GM18951 (cell line): ENCODE results near the gene KRTAP10-3.
"Not testable (repeated sequence)": the region's sequence is repeated elsewhere in the genome, so short reads cannot be mapped to it uniquely, and the experiment has no call there.

Experiments
- POLR2A ChIP-seq: IDR thresholded peaks from 4 replicates; pipeline ENCODE4 v1.6.1; 2011; ENCODE audit warnings: mild to moderate bottlenecking; ENCODE audit not compliant: insufficient read length, insufficient read depth; ENCODE audit errors: extremely low read depth
- in situ Hi-C: fragments of 300-500 bp; cut with MboI; formaldehyde crosslinking; loops from one replicate; pipeline ENCODE4 v1.12.0; 2022; ENCODE audit warnings: low sequenced_read_pairs, mixed read lengths, inconsistent platforms; ENCODE audit not compliant: unreplicated experiment

The KRTAP10-3 gene

DNA sequence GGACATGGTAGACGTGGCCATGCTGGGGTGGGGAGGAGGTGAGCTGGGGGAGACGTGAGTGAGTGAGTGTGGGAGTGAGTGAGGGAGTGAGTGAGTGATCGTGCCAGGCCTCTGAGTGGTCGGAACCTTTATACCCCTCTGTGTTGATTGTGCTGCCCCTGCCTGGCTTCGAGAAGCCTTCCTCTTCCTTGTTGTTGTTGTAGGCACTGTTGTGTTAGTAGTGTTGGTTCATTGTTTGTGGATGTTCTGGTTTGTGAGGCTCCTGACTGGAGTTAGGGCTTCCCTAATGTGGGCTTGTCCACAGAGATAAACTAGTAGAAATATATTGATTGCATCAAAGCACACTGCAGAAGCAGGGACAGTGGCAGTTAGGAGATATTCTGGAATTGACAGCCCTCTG is at the start of gene KRTAP10-3:
Gene KRTAP10-3, minus strand, starts transcription at position 101 of the 400 bp plus-strand sequence. Its CDS starts 80 bp downstream, at position 21.
- no peak for TF ChIP-seq POLR2A
- in situ Hi-C loops: no loop called here

- in situ Hi-C loops: no loop called here
- TF ChIP-seq POLR2A: no peak
These were observed 47.9 kb upstream of the KRTAP10-3 start for GRCh38 chr21:44606495-44606894.

DNA sequence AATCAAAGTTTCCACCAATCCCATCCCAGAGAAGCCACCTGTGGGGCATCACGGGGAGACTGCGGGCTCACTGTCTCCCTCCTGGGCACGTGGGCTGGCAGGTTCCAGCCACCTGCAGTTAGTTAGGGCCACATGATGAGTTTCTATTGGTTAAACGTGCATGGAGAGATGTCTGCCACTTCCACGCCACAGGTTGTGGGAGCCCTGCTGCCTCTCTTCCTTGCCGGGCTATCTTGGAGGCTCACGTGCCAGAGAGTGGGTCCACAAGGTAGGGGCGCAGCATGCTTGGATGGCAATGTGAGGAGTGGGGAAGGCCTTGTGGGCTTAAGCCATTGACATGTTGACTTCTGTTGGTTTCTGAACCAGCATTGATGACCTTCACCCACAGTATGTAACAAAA is 45.3 kb upstream of the KRTAP10-3 start:
- no peak for TF ChIP-seq POLR2A
- in situ Hi-C loops: no loop called here

- in situ Hi-C loops: no loop called here
- TF ChIP-seq POLR2A: no peak
These were observed 44.7 kb upstream of the KRTAP10-3 start for GRCh38 chr21:44603109-44603875.

- no peak for TF ChIP-seq POLR2A
- in situ Hi-C loops: no loop called here
These were observed 43.9 kb upstream of the KRTAP10-3 start for GRCh38 chr21:44602463-44602850.

DNA sequence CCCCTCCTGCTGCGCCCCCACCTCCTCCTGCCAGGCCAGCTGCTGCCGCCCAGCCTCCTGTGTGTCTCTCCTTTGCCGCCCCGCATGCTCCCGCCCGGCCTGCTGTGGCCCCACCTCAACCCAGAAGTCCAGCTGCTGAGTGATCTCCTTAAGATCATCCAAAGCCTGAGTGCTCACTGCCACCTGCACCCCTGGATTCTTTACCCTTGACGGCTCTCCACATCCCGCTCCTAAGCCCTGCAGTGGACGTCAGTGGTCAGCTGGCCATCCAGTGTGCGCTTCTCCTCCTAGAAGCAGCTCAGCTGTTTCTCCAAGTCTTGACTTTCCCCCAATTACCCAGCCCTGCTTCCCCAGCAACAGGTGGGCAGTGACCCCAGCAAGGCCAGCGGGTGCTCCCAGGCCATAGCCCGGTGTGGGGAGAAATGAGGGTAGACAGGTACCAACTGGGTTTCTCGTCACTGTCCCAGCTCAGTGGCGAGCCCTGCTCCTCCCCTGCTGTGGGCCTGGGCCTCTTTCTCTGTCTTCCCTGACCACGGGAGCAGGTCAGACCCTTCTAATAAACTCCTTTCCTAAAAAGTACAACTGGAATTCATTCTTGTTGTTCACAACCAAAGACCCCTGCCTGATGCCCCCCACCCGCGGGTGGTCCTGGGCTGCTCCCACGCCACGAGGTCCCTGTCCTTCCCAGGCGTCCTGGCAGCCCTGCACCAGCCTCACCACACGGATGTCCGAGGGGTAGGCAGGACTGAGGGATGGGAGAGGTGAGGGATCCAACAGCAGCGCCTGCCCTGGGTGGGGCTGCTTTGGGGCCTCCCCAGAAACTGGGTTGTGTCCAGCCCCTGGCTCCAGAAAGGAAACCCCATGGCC is 43.2 kb upstream of the KRTAP10-3 start:
- no peak for TF ChIP-seq POLR2A
- in situ Hi-C loops: no loop called here

DNA sequence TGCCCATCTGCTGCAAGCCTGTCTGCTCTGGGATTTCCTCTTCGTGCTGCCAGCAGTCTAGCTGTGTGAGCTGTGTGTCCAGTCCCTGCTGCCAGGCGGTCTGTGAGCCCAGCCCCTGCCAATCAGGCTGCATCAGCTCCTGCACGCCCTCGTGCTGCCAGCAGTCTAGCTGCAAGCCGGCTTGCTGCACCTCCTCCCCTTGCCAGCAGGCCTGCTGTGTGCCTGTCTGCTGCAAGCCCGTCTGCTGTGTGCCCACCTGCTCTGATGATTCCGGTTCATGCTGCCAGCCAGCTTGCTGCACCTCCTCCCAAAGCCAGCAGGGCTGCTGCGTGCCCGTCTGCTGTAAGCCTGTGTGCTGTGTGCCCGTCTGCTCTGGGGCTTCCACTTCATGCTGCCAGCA is 42.5 kb upstream of the KRTAP10-3 start:
- in situ Hi-C loops: not testable (repeated sequence)

- in situ Hi-C loops: not testable (repeated sequence)
These were observed 41.8 kb upstream of the KRTAP10-3 start, which contains the start of gene KRTAP10-7 for GRCh38 chr21:44600118-44600978. KRTAP10-7 (plus strand) TSS chr21:44600597; CDS start chr21:44600622, 25 bp downstream.

- no peak for TF ChIP-seq POLR2A
- in situ Hi-C loops: no loop called here
These were observed 40.9 kb upstream of the KRTAP10-3 start for GRCh38 chr21:44599264-44600029.

GRCh38 chr21:44598061-44598460 is 39.5 kb upstream of the KRTAP10-3 start:
- TF ChIP-seq POLR2A: no peak

DNA sequence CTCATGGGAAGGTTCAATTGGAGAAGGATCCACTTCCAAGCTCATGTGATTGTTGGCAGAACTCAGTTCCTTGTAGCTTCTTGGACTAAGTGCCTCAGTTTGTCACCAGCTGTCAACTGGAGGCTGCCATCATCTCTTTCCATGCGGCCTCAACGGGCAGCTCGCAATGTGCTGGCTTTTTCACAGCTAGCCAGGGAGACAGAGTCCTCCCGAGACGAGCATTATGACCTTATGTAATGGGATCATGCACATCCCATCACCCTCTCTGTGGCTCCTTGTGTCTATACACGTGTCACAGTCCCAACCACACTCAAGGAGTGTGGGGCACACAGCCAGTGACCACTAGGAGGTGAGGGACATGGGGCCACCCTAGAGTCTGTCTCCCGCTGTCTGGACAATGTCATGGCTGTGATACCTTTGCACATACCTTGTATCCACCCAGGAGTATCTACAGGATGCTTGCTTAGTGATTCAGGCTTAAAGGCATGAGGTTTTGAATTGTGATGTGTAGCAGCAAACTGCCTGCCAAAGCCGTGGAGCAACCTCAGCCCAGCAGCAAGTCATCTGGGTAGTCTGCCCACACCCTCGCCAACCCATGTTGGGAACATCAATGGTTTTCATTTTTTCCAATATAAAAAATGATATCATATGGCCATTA is 37.6 kb upstream of the KRTAP10-3 start:
- in situ Hi-C loops: no loop called here
- TF ChIP-seq POLR2A: no peak

More at GRCh38 chr21:44598061-44598460, 39.5 kb upstream of the KRTAP10-3 start:
- in situ Hi-C loops: no loop called here

- TF ChIP-seq POLR2A: no peak
- in situ Hi-C loops: no loop called here
These were observed 36.9 kb upstream of the KRTAP10-3 start for GRCh38 chr21:44595524-44595923.
